AG04450 (cell line): ENCODE data around the gene PHEX. TPM values are rescaled to one million over a fixed set of nuclear protein-coding genes. Genes with fewer than 3 reads are reported as not detected.

Experiments
- CTCF ChIA-PET: fragments of 300-600, 350-600 bp; formaldehyde crosslinking; extraction: SDS; loops from one replicate; lab custom pipeline; 2022; ENCODE audit warnings: antibody characterized with exemption, inconsistent platforms; lab: Charles Lee
- POLR2A ChIA-PET: fragments of 350-600 bp; formaldehyde crosslinking; extraction: SDS; loops from one replicate; lab custom pipeline; 2021; ENCODE audit warnings: antibody characterized with exemption, inconsistent platforms; lab: Yijun Ruan, JAX
- DNase-seq: peaks from one replicate; pipeline ENCODE4 v3.0.0-alpha.2; 2011; ENCODE audit warnings: low read depth, low spot score
- H3K27ac ChIP-seq: one replicate; pipeline ENCODE4 v1.5.1; 2012; ENCODE audit warnings: low read depth, low read length, control low read depth
- H3K27me3 ChIP-seq: one replicate; pipeline ENCODE4 v1.6.0; 2012; ENCODE audit warnings: low read length; ENCODE audit not compliant: control insufficient read depth, insufficient read depth
- H3K4me3 ChIP-seq: 2 replicates; pipeline ENCODE4 v1.5.1; 2011; ENCODE audit warnings: mild to moderate bottlenecking, low read depth, low read length, control low read depth
- H3K9me3 ChIP-seq: 2 replicates; pipeline ENCODE4 v1.5.1; 2012; ENCODE audit warnings: low read length; ENCODE audit not compliant: control insufficient read depth, insufficient read depth
- polyA plus RNA-seq: library from polyadenylated mRNA; depleted of rRNA; stranded (reverse); fragments of >200 nt; gene quantifications from 2 replicates; pipeline ENCODE4 v1.2.3, GENCODE V29; 2011
- TF ChIP-seq, protein P1 (sequence below): IDR thresholded peaks from 2 replicates; pipeline ENCODE4 v1.5.1; 2011; ENCODE audit warnings: low read depth, low read length, control low read depth, inconsistent platforms

The PHEX gene
- polyA plus RNA-seq, 1 experiment, result 0.40 TPM

DNA sequence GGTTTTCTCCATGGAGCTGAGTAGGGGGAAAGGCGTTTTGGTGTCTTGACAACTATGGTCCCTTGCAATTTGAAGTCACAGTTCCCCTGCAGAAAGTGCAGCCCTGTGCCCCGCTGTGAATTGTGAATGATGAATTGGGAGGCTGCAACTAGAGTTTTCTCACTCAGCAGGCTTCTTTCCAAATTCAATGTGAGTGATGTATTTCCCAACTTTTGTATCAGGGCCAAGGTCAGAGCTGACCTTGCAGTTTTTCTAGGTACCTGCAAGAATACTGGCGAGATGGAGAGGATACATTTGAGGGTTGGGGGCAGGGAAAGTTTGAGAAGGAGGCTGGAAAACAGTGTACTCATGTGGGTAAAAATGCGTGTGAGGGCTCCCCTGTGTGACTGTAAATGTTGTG, 11.7 kb downstream of the PHEX start:
- H3K4me3 ChIP-seq, result no peak overlapping the region
- ChIA-PET CTCF (no interaction called here), POLR2A (no interaction called here)
- DNase-seq, result no peak
- no peaks in the 10 kb centered on the region for H3K27me3 ChIP-seq
- H3K9me3 ChIP-seq, result no peaks in the 10 kb centered on the region
- H3K27ac ChIP-seq, result no peak overlapping the region
- TF ChIP-seq, protein P1, sequence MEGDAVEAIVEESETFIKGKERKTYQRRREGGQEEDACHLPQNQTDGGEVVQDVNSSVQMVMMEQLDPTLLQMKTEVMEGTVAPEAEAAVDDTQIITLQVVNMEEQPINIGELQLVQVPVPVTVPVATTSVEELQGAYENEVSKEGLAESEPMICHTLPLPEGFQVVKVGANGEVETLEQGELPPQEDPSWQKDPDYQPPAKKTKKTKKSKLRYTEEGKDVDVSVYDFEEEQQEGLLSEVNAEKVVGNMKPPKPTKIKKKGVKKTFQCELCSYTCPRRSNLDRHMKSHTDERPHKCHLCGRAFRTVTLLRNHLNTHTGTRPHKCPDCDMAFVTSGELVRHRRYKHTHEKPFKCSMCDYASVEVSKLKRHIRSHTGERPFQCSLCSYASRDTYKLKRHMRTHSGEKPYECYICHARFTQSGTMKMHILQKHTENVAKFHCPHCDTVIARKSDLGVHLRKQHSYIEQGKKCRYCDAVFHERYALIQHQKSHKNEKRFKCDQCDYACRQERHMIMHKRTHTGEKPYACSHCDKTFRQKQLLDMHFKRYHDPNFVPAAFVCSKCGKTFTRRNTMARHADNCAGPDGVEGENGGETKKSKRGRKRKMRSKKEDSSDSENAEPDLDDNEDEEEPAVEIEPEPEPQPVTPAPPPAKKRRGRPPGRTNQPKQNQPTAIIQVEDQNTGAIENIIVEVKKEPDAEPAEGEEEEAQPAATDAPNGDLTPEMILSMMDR, result no peak

DNA sequence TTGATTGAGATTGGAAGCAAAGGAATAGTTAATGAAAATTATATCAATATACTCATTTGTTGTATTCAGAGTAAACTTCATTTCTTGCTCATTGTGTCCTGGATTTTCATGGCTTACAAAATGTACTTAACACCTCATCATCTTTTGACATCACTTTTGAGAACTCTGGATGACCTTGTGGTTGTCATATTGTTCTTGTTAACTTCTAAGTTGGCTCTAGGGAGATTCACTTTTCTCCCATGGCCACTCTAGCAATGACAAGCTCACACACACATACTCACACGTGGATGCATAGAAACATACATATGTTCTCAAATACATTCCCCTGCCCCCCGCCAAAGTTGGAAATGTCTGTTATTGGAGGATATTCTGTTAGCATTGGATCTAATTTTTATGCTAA, 15.3 kb downstream of the PHEX start:
- Histone ChIP-seq H3K4me3 (no peak overlapping the region), H3K27ac (no peak overlapping the region), H3K9me3 (no peaks in the 10 kb centered on the region), H3K27me3 (no peaks in the 10 kb centered on the region)
- TF ChIP-seq, protein P1, result no peak
- DNase-seq, result no peak
- ChIA-PET POLR2A (no interaction called here), CTCF (no interaction called here)

DNA sequence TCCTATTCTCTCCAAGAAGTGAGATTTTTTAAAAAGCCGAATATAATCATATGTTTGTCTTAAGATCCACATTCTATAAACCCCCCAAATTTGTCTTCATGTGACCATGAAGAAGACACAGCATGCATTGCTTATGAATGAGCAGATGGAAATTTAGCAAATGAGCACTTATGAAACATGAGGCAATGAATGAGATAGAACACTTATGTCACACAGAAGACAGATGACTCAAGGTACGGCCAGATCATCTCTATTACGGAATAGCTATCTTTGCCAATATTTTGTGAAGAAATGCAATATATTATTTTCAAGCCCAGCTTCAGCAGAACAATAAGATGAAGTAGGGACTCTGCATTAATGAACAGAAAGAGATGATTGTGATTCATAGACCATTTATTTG, 21.4 kb downstream of the PHEX start:
- ChIA-PET POLR2A (no interaction called here), CTCF (no interaction called here)
- Histone ChIP-seq H3K9me3 (no peaks in the 10 kb centered on the region), H3K27ac (no peak overlapping the region), H3K27me3 (no peaks in the 10 kb centered on the region), H3K4me3 (no peak overlapping the region)
- DNase-seq, result no peak
- TF ChIP-seq, protein P1, result no peak

DNA sequence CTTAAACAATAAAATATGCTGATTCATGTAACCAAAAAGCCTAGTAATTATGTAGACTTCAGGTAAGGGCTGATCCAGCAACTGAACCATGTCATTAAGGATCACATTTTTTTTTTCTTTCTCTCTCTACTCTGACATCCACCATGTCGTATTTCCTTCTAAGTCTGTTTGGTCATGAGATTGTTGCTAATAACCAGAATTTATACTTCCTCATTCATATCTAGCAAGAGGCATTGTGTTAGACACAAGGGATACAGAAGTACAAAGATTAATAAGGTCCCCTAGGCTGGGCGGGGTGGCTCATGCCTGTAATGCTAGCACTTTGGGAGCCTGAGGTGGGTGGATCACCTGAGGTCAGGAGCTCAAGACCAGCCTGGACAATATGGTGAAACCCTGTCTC, 24.1 kb downstream of the PHEX start:
- Histone ChIP-seq H3K27me3 (no peaks in the 10 kb centered on the region), H3K9me3 (no peaks in the 10 kb centered on the region), H3K27ac (no peak overlapping the region), H3K4me3 (no peak overlapping the region)
- POLR2A ChIA-PET, result no interaction called here
- TF ChIP-seq, protein P1, result no peak
- CTCF ChIA-PET, result no interaction called here
- no peak for DNase-seq

DNA sequence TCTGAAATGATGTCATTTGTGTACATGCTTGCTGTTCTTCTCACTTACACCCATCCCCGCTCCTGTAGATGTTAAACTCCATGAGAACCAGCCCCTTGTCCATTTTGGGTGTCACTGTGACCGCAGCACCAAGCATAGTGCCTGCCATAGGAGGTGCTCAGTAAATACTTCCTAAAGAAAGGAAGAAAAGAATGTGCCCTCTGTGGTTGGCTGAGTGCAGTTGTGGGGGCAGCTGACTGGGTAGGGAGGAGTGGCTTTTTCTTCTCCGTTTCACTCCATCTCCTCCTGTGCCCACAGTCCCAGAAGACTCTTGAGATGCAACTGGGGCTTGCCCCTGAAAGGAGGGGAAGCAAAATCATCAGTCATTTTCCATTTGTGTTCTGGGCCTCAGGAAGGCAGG, 25.5 kb downstream of the PHEX start:
- no peaks in the 10 kb centered on the region for H3K27me3 ChIP-seq
- CTCF ChIA-PET, result no interaction called here
- no peak overlapping the region for H3K27ac ChIP-seq
- TF ChIP-seq, protein P1, result no peak
- H3K4me3 ChIP-seq, result no peak overlapping the region
- H3K9me3 ChIP-seq, result no peaks in the 10 kb centered on the region
- POLR2A ChIA-PET, result no interaction called here
- DNase-seq, result no peak
